Karpas-422 (cell line): ENCODE data around the gene HERPUD2. TPM values are rescaled to one million over a fixed set of nuclear protein-coding genes. Genes with fewer than 3 reads are reported as not detected.

Experiments
- total RNA-seq: library from RNA; depleted of rRNA; stranded (reverse); fragments of >200 nt; shearing (Covaris generic); gene quantifications from 2 replicates; pipeline ENCODE4 v1.2.3, GENCODE V29; 2014; ENCODE audit warnings: low replicate concordance; rRNA removed

Gene HERPUD2
- total RNA-seq, 1 experiment from 2014 or later = 17.3 TPM

Other genes starting within 250 kb of the HERPUD2 start
- gene SEPTIN7, start 105.9 kb upstream of the HERPUD2 start, total RNA-seq = 125 and 263 TPM in 2 replicates